NT2/D1 (cell line): ENCODE results near the gene FAHD1.

Experiments used
- SUZ12 ChIP-seq: IDR thresholded peaks from 2 replicates; pipeline ENCODE4 v1.6.1; 2011; ENCODE audit not compliant: insufficient read length, insufficient read depth; ENCODE audit errors: extremely low read depth
- YY1 ChIP-seq: IDR thresholded peaks from 2 replicates; pipeline ENCODE4 v1.6.1; 2011; ENCODE audit not compliant: insufficient read length, insufficient read depth

DNA sequence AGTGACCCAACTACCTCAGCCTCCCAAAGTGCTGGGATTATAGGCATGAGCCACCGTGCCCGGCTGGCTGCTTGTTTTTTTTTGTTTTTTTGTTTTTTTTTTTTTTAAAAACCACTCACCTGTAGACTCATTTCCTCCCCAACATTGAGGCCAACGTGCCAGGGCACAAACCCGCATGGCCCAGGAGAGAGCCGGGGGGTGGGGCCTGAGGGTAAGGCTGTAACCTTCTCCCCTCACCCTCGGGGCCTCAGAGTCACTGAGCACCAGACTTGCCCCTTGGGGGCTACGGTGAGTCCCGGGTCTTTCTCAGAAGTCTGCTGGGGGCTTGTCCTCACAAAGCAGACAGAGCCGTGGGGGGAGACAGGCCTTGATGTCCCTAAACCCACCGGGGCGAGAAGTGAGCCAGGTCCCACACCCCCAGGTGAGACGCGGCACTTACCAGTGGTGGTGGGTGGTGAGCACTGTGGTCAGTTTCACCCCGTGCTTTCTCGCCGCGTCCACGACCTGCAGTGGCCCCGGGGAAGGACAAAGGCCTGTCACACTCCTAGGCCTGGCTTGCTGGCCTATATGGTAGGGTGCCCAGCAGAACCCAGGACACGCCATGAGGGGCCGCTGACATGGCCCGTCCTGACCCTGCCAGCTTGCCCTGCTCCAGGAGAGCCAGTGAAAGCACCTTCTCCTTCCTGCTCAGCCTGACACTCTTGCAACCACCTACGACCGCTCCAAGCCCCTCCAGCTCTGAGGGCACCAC, 5.0 kb upstream of the FAHD1 start:
- TF ChIP-seq SUZ12 = no peak
- TF ChIP-seq YY1 = no peak
